Measurements from ENCODE around the gene NFATC4.

DNA sequence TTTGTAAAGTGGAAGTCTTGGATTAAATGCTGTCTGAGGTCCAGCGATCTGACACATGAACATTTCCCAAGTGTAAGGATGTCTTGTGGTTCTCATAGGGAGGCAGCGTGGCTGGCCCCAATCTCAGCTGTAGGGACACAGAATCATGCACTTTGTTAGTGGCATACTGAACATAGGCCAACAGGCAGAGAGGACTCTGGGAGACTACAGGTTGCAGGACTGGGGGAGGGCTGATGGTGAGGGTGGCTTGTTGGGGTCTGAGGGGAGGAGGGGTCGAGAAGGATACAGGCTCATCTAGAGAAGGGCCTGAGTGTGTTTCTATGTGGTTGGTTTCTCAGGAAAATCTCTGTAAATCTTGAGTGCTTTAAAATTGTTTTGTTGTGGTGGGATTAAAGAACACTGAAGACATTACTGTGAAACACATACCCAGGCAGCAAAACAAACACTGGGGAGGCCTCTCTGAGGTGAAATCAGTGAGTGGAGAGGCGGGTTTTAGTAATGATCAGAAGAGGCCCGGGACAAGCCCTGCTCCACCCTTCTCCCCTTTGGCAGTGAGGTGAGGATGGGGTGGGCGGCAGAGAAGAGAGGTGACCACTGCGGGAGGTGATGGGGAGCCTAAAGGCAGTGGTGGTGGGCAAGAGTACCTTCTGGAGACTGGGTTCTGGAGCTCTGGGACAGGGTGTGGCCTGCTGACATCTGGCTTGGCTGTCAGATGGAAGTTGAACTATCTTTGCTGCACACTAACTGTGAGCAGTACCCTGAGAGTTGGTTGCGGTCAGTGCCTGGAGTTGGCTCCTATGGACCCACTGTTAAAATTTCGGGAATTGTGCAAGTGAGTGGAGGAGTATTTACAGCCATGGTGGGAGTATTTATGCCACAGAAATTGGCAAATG is 34.1 kb downstream of the NFATC4 start:
- TF ChIP-seq POLR2A (IDR thresholded peaks at IDR 0.05; ENCODE audit: low read length) (no peak), GATA1 (IDR thresholded peaks at IDR 0.05; ENCODE audit: low read depth, low read length) (no peak)

All from erythroblast (primary cell).